Ishikawa (cell line): ENCODE data around the gene NTNG1.

Experiments used
- EGR1 ChIP-seq: IDR thresholded peaks from 2 replicates; pipeline ENCODE4 v1.6.1; 2012
- EP300 ChIP-seq: IDR thresholded peaks from 2 replicates; pipeline ENCODE4 v1.6.1; 2012; ENCODE audit warnings: borderline replicate concordance
- TCF12 ChIP-seq: IDR thresholded peaks from 2 replicates; pipeline ENCODE4 v1.6.1; 2012; ENCODE audit warnings: low read depth
- YY1 ChIP-seq: IDR thresholded peaks from 2 replicates; pipeline ENCODE4 v1.6.1; 2012; ENCODE audit warnings: low read depth
- TF ChIP-seq, protein P1 (sequence below): IDR thresholded peaks from 2 replicates; pipeline ENCODE4 v1.6.1; 2012; ENCODE audit warnings: low read depth, mild to moderate bottlenecking

DNA sequence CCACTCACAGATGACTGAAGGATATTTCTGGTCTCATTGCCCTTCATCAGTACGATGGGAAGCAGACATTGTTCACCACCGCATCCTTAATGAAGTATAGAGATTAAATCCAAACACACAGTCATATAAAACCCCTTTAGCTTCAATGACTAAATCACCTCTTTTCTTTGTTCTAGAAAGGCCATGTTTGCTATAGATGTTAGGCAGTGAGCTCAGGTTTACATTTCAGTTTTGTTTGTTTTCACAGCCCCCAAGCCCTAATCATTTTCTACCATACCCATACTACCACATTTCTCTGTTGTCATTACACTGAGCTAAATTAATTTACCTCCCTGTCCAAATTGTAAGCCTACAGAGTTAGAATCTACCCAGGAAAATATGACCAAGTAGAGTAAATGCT is 385.1 kb downstream of the NTNG1 start:
- TF ChIP-seq EGR1 (no peak), YY1 (no peak), EP300 (no peak), TCF12 (no peak)
- TF ChIP-seq, protein P1, sequence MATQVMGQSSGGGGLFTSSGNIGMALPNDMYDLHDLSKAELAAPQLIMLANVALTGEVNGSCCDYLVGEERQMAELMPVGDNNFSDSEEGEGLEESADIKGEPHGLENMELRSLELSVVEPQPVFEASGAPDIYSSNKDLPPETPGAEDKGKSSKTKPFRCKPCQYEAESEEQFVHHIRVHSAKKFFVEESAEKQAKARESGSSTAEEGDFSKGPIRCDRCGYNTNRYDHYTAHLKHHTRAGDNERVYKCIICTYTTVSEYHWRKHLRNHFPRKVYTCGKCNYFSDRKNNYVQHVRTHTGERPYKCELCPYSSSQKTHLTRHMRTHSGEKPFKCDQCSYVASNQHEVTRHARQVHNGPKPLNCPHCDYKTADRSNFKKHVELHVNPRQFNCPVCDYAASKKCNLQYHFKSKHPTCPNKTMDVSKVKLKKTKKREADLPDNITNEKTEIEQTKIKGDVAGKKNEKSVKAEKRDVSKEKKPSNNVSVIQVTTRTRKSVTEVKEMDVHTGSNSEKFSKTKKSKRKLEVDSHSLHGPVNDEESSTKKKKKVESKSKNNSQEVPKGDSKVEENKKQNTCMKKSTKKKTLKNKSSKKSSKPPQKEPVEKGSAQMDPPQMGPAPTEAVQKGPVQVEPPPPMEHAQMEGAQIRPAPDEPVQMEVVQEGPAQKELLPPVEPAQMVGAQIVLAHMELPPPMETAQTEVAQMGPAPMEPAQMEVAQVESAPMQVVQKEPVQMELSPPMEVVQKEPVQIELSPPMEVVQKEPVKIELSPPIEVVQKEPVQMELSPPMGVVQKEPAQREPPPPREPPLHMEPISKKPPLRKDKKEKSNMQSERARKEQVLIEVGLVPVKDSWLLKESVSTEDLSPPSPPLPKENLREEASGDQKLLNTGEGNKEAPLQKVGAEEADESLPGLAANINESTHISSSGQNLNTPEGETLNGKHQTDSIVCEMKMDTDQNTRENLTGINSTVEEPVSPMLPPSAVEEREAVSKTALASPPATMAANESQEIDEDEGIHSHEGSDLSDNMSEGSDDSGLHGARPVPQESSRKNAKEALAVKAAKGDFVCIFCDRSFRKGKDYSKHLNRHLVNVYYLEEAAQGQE: no peak
